HCT116 (cell line): Measurements from ENCODE around the gene SOX6. TPM values are rescaled to one million over a fixed set of nuclear protein-coding genes. Genes with fewer than 3 reads are reported as not detected.

Experiments
- ATAC-seq: fragments of 200-7000 bp; cut with Tn5 transposase; 2 replicates; pipeline ENCODE4 v1.9.1; 2020; ENCODE audit warnings: mild to moderate bottlenecking, moderate library complexity
- BruUV-seq: library from RNA; stranded (reverse); fragments of 400-500 nt; replicated peaks from 2 replicates; lab custom pipeline; 2021; lab: Mats Ljungman, UMichigan
- CTCF ChIA-PET: fragments of 300-600 bp; sonication (Branson Sonifier 250); formaldehyde crosslinking; loops from one replicate; lab custom pipeline; 2021; ENCODE audit warnings: antibody characterized with exemption; lab: Charles Lee
- POLR2A ChIA-PET: fragments of 300-600, 350-600 bp; sonication (Branson Sonifier 250); formaldehyde crosslinking; loops from one replicate; lab custom pipeline; 2021; ENCODE audit warnings: antibody characterized with exemption; lab: Charles Lee
- RAD21 ChIA-PET, 2 experiments: fragments of 300-600 bp; sonication (Branson Sonifier 250); formaldehyde crosslinking; loops; one replicate each; lab custom pipeline; 2023; ENCODE audit warnings: low total read pairs in 2 of 2; ENCODE audit not compliant: uncharacterized antibody in 2 of 2, unreplicated experiment in 2 of 2, low non-redundant PET in 1 of 2; lab: Charles Lee
- DNase-seq: peaks from one replicate; pipeline ENCODE4 v3.0.0-alpha.2; 2010; ENCODE audit warnings: low read depth, low spot score
- H2AFZ ChIP-seq: fragments of 200-600 bp; shearing (Covaris generic), sonication (generic); 2 replicates; pipeline ENCODE4 v1.6.1; 2017; ENCODE audit warnings: low read depth, mixed run types, mixed read lengths, antibody characterized with exemption, low read length; ENCODE audit not compliant: poor library complexity, severe bottlenecking
- H3K27ac ChIP-seq: 2 replicates; pipeline ENCODE4 v1.5.1; 2012; ENCODE audit warnings: low read depth, low read length
- H3K27me3 ChIP-seq: fragments of 200-600 bp; sonication (generic); 2 replicates; pipeline ENCODE4 v1.6.1; 2016; ENCODE audit warnings: mixed run types, low read length, mixed read lengths; ENCODE audit not compliant: insufficient read depth
- H3K36me3 ChIP-seq, 2 experiments: fragments of 200-500 bp in 1 of 2; fragments of 200-600 bp in 1 of 2; sonication (Bioruptor generic) in 1 of 2; sonication (generic) in 1 of 2; 2 replicates each; pipeline versions ENCODE4 v1.5.1 to v1.6.1; 2014 to 2016; ENCODE audit warnings: low read length in 2 of 2, inconsistent platforms in 1 of 2, mixed read lengths in 1 of 2, mixed run types in 1 of 2; ENCODE audit not compliant: insufficient read depth in 2 of 2, control insufficient read depth in 1 of 2
- H3K4me1 ChIP-seq, 2 experiments: fragments of 200-600 bp in 1 of 2; sonication (generic) in 1 of 2; 2 replicates each; pipeline versions ENCODE4 v1.5.1 to v1.6.1; 2012 to 2017; ENCODE audit warnings: low read length in 2 of 2, inconsistent platforms in 1 of 2, mild to moderate bottlenecking in 1 of 2, mixed read lengths in 1 of 2, mixed run types in 1 of 2, moderate library complexity in 1 of 2; ENCODE audit not compliant: insufficient read depth in 2 of 2, control insufficient read depth in 1 of 2
- H3K4me2 ChIP-seq: fragments of 200-600 bp; sonication (generic); 2 replicates; pipeline ENCODE4 v1.6.1; 2017; ENCODE audit warnings: mixed run types, low read length, mixed read lengths
- H3K4me3 ChIP-seq, 2 experiments: fragments of 200-600 bp in 1 of 2; sonication (generic) in 1 of 2; replicated peaks in 1 of 2; 2 replicates each; pipeline ENCODE4 v1.5.1; 2011 to 2016; ENCODE audit warnings: low read length in 2 of 2, control low read depth in 1 of 2, low read depth in 1 of 2, mild to moderate bottlenecking in 1 of 2, mixed read lengths in 1 of 2, mixed run types in 1 of 2
- H3K79me2 ChIP-seq: fragments of 200-600 bp; sonication (generic); 2 replicates; pipeline ENCODE4 v1.6.1; 2017; ENCODE audit warnings: mild to moderate bottlenecking, mixed run types, low read length, moderate library complexity, mixed read lengths; ENCODE audit not compliant: insufficient read depth
- H3K9ac ChIP-seq: fragments of 200-600 bp; sonication (generic); 2 replicates; pipeline ENCODE4 v1.6.1; 2016; ENCODE audit warnings: low read length, mixed read lengths
- H3K9me2 ChIP-seq: fragments of 200-600 bp; sonication (generic), shearing (Covaris generic); 2 replicates; pipeline ENCODE4 v1.6.1; 2017; ENCODE audit warnings: mixed run types, mild to moderate bottlenecking, moderate library complexity; ENCODE audit not compliant: insufficient read depth
- H3K9me3 ChIP-seq, 2 experiments: fragments of 200-500 bp in 1 of 2; fragments of 200-600 bp in 1 of 2; sonication (Bioruptor generic) in 1 of 2; sonication (generic) in 1 of 2; 2 replicates each; pipeline ENCODE4 v1.6.1; 2014 to 2017; ENCODE audit warnings: low read length in 2 of 2, mixed read lengths in 2 of 2, inconsistent platforms in 1 of 2, low read depth in 1 of 2, mild to moderate bottlenecking in 1 of 2, mixed run types in 1 of 2, moderate library complexity in 1 of 2; ENCODE audit not compliant: control insufficient read depth in 1 of 2, insufficient read depth in 1 of 2
- H4K20me1 ChIP-seq: fragments of 200-600 bp; sonication (generic), shearing (Covaris generic); 2 replicates; pipeline ENCODE4 v1.6.1; 2017; ENCODE audit warnings: mixed run types, mild to moderate bottlenecking, moderate library complexity; ENCODE audit not compliant: insufficient read depth
- ATF3 ChIP-seq: IDR thresholded peaks from 2 replicates; pipeline ENCODE4 v1.6.1; 2012
- CEBPB ChIP-seq: IDR thresholded peaks from 2 replicates; pipeline ENCODE4 v1.6.1; 2012; ENCODE audit warnings: low read depth
- CTCF ChIP-seq, 3 experiments: fragments of 200-600 bp in 1 of 3; sonication (generic) in 1 of 3; IDR thresholded peaks in 2 of 3; conservative IDR thresholded peaks in 1 of 3; 2 replicates each; pipeline ENCODE4 v1.5.1; 2012 to 2017; ENCODE audit warnings: low read depth in 2 of 3, low read length in 2 of 3, antibody characterized with exemption in 1 of 3, borderline replicate concordance in 1 of 3, control low read depth in 1 of 3, mild to moderate bottlenecking in 1 of 3, mixed read lengths in 1 of 3, mixed run types in 1 of 3, moderate library complexity in 1 of 3; ENCODE audit not compliant: insufficient read depth in 1 of 3
- EGR1 ChIP-seq: IDR thresholded peaks from 2 replicates; pipeline ENCODE4 v1.6.1; 2012; ENCODE audit warnings: low read depth
- EZH2phosphoT487 ChIP-seq: fragments of 200-600 bp; IDR thresholded peaks from 2 replicates; pipeline ENCODE4 v1.6.1; 2018; ENCODE audit warnings: antibody characterized with exemption, borderline replicate concordance
- MAX ChIP-seq: IDR thresholded peaks from 2 replicates; pipeline ENCODE4 v1.6.1; 2012
- POLR2A ChIP-seq: IDR thresholded peaks from 2 replicates; pipeline ENCODE4 v1.7.0; 2011; ENCODE audit warnings: borderline replicate concordance; ENCODE audit not compliant: insufficient read depth, insufficient read length; ENCODE audit errors: extremely low read depth
- TCF7L2 ChIP-seq: IDR thresholded peaks from 2 replicates; pipeline ENCODE4 v1.7.0; 2011; ENCODE audit warnings: borderline replicate concordance, inconsistent platforms; ENCODE audit not compliant: insufficient read depth, insufficient read length; ENCODE audit errors: extremely low read depth
- YY1 ChIP-seq: IDR thresholded peaks from 2 replicates; pipeline ENCODE4 v1.6.1; 2011; ENCODE audit warnings: low read length, low read depth, moderate library complexity, mild to moderate bottlenecking; ENCODE audit not compliant: insufficient replicate concordance; ENCODE audit errors: extremely low read depth
- ZBTB33 ChIP-seq: IDR thresholded peaks from 2 replicates; pipeline ENCODE4 v1.6.1; 2011; ENCODE audit warnings: mild to moderate bottlenecking, low read length, moderate library complexity; ENCODE audit not compliant: insufficient replicate concordance; ENCODE audit errors: extremely low read depth
- ZFX ChIP-seq: fragments of 450-650 bp; IDR thresholded peaks from 2 replicates; pipeline ENCODE4 v1.6.1; 2017
- ZNF274 ChIP-seq: fragments of 200-500 bp; sonication (Bioruptor generic); IDR thresholded peaks from 2 replicates; pipeline ENCODE4 v1.6.1; 2014; ENCODE audit warnings: mild to moderate bottlenecking, low read depth, low read length, inconsistent platforms
- intact Hi-C: fragments of 100-400 bp; cut with micrococcal nuclease; formaldehyde crosslinking; loops from 2 replicates; pipeline ENCODE4 v1.10.0; 2022
- total RNA-seq: library from RNA; stranded (reverse); gene quantifications from one replicate; pipeline ENCODE4 v1.2.1, GENCODE V29; 2021; ENCODE audit not compliant: unreplicated experiment

The SOX6 gene
- total RNA-seq, 1 experiment from 2014 or later, result 0.81 TPM

GRCh38 chr11:16357775-16358174 is 1.4 kb upstream of the SOX6 start:
- Histone ChIP-seq H2AFZ (no peak overlapping the region), H4K20me1 (no peaks in the 10 kb centered on the region; the same call in 1 of the 2 replicates)
- no peak for TF ChIP-seq EZH2phosphoT487
- TF ChIP-seq TCF7L2, result no peak
- TF ChIP-seq YY1, result no peak
- TF ChIP-seq CTCF (IDR thresholded peaks at IDR 0.05 in 2 of 3, conservative IDR thresholded peaks at IDR 0.05 in 1 of 3; ENCODE audit: borderline replicate concordance in 1 of 3, insufficient read depth in 1 of 3, low read depth in 2 of 3, low read length in 2 of 3), result no peak
- TF ChIP-seq, all 23 proteins: peak for 0
- CTCF ChIA-PET, result no interaction called here
- Histone ChIP-seq H3K36me3 (no peaks in the 10 kb centered on the region), H3K27me3 (peaks cover 20% of the 10 kb centered on the region), H3K4me1 (no peaks in the 10 kb centered on the region), H3K9me3 (no peaks in the 10 kb centered on the region), H3K9me2 (no peaks in the 10 kb centered on the region), H3K4me3 (no peak overlapping the region), H3K4me2 (no peak overlapping the region), H3K27ac (no peak overlapping the region), H3K79me2 (no peaks in the 10 kb centered on the region), H3K9ac (no peak overlapping the region)
- DNase-seq (no peak), ATAC-seq (no peak)
- BruUV-seq, result no TSS peak
- RAD21 ChIA-PET, result no interaction called here
- intact Hi-C loops, result no loop called here
- POLR2A ChIA-PET, result no interaction called here

GRCh38 chr11:16356761-16357393 is 531 bp upstream of the SOX6 start:
- Histone ChIP-seq H3K36me3 (no peaks in the 10 kb centered on the region), H3K9me3 (no peaks in the 10 kb centered on the region), H3K9ac (no peak overlapping the region), H3K9me2 (no peaks in the 10 kb centered on the region), H3K4me1 (no peaks in the 10 kb centered on the region), H2AFZ (no peak overlapping the region), H3K4me3 (no peak overlapping the region), H3K4me2 (no peak overlapping the region), H4K20me1 (no peaks in the 10 kb centered on the region; the same call in 1 of the 2 replicates), H3K27me3 (peaks cover 20% of the 10 kb centered on the region), H3K79me2 (no peaks in the 10 kb centered on the region), H3K27ac (no peak overlapping the region)
- ChIA-PET POLR2A (no interaction called here), CTCF (no interaction called here), RAD21 (no interaction called here)
- TF ChIP-seq ATF3 (no peak), ZBTB33 (no peak), EGR1 (no peak), MAX (no peak), ZNF274 (no peak), ZFX (no peak), CEBPB (no peak), POLR2A (no peak)
- no TSS peak for BruUV-seq
- no peak for DNase-seq
- ATAC-seq, result no peak
- intact Hi-C loops, result no loop called here
